Spleen (tissue), 3 donors: Measurements from ENCODE around the gene TMEM184A.

Experiments
- POLR2A ChIP-seq, 3 donors: fragments of 450-650 bp; IDR thresholded peaks; one replicate each; pipeline ENCODE4 v1.5.1; 2017; ENCODE audit warnings: antibody characterized with exemption in 3 of 3, mild to moderate bottlenecking in 1 of 3
- POLR2AphosphoS5 ChIP-seq, 3 donors: sonication (generic); formaldehyde crosslinking; IDR thresholded peaks; one replicate each; pipeline ENCODE4 v1.5.1; 2017; ENCODE audit warnings: antibody characterized with exemption in 3 of 3

DNA sequence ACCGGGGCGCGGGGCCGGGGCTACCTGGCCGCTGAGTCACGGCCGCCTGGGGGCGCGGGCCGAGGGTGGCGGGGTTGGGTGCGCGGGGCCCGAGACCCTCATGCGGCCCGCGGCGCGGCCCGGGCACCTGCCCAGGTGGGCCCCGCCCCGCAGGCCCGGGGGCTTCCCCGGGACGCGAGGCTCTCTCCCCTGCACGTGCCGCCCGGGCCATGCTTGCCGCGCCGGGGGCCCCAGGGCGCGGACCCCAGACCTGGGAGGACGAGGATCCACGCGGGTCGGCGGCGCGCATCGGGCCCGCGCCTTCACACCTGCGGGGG, 25.1 kb downstream of the TMEM184A start:
- no peak for TF ChIP-seq POLR2AphosphoS5 (IDR thresholded peaks at IDR 0.05)
- no peak for TF ChIP-seq POLR2A (IDR thresholded peaks at IDR 0.05)
